Epidermal melanocyte (primary cell): Measurements from ENCODE around the gene PAX8.

Source experiments
- DNase-seq: peaks from one replicate; pipeline ENCODE4 v3.0.0; 2011; ENCODE audit warnings: low spot score; ENCODE audit not compliant: insufficient read length

Gene PAX8

DNA sequence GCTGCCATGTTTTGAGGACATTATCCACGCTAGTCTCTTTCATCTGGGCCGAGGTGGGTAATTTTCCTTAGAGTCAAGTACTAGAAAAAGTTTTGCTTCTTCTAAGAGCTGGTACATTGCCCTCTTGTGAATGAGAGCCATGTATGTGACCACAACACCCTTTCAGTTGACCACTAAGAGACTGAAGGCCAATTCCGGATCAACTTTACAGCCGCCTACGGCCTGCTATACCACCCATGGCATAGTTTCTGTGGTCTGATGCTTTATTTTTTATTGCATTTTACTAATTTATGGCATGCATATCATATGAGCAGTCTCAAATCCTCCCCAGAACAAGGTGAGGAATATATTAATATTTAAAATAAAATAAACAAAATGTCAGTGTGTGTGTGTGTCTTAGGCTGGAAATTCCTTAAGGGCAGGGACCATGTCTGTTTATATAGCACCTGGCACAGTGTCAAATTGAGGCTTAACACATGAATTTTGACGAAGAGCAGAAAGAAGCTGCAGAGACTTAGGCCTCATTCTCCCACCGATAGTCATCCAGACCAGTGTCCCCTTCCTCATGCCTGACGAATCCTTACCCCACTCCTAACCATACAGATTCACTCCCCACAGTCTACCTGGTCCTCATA, 69.6 kb downstream of the PAX8 start:
- no peak for DNase-seq

- no peak for DNase-seq
Observed at GRCh38 chr2:113208396-113208795, 70.3 kb downstream of the PAX8 start.

DNA sequence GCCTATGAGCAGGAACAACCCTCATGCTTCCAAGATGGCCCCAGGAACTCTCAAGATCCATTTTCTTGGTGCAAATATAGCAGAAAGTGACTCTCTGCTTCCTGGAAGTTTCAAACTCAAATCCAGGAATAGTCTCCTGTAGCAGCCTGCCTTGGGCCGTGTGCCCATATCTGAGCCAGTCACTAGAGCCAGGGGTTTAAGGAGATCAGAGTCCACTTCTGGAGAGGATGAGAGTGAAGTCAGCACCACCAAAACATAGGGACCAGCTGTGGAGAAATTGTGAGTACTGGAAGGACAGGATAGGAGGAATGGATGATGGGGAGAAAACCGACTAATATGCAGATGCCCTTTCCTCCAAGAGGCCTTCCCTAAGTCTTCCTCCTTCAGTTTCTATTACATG, 71.7 kb downstream of the PAX8 start:
- no peak for DNase-seq

GRCh38 chr2:113206251-113206650, 72.5 kb downstream of the PAX8 start:
- no peak for DNase-seq

DNA sequence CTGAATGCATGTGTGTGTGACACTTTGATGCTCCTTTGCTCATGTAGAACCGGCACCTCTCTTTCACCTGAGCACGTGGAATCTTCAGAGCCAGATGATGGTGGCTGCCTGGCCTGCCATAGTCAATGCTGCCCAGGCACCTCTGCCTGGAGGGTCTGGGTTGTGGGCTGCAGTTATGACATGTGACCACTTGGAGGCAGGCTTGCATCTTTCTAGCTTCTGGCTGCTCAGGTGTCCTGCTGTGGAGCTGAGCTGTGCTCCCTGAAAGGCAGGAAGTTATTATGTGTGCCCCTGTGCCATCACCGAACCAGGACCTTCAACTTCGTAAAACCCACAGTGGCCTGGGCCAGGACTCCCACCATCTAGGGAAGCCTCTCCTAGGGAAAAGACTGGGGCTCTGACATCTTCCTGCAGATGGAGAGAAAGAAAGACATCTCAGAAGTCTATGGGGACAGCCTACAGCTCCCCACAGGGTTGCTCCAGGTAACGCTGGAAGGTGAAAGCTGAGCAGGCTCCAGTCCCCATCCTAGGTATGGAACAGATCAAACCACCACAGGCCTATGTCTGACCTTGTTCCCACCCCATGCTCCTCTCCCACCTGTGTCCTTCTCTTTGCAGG, 74.7 kb downstream of the PAX8 start:
- DNase-seq: peak; percentile 63

DNA sequence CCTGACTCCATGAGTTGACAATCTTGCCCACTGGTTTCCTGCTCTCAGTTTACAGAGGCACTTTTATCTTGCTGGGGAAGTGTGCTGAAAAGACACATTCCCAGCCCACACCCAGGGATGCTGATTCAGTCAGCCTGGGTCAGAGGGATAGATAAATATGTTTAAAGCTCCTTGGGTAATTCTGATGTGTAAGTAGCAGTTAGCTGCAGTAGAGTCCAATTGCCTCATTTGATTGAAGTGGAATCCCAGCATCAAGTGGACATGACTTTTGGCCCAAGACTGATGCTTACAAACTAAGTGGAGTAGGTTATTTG, 75.5 kb downstream of the PAX8 start:
- DNase-seq: no peak

DNA sequence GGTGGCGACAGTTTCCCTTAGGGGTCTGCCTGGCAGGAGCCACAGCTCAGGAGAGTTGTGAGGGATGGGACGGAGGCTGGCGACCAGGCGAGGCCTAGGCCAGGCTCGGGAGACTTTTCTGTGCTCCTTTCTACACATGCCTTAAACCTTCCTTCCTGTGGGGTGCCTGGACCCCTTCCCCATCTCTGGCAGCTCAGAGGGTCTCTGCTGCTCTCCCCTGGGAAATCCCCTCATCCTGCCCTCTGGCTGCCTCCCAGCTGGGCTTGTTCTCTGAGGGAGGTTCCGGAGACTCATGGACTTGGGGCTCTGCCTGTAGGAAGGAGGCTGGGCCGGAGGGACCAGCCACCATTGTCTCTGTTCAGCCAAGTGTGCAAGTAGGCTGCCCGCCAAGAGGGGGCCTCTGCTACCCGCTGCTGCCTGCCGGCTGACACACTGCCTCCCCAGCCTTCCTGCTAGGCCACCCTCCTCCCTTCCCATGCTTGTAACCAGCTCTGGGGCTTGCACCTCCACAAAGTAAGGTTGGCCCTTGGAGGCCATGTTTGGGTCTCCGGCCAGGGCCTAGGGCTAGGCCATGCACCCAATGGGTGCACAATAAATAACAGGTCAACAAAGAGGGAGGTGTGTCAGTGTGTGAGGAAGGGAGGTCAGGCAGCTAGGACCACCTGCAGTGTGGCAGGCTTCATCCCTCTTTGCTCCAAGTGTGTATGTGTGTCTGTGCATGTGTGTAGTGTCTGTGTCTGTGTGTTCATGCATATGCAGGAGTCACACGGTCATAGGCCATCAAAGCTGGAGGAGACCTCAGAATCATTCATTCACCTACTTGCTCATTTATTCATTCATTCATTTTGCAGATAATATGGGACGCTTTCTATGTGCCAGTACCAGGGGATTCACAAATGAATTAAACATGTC, 76.2 kb downstream of the PAX8 start:
- DNase-seq: no peak

DNA sequence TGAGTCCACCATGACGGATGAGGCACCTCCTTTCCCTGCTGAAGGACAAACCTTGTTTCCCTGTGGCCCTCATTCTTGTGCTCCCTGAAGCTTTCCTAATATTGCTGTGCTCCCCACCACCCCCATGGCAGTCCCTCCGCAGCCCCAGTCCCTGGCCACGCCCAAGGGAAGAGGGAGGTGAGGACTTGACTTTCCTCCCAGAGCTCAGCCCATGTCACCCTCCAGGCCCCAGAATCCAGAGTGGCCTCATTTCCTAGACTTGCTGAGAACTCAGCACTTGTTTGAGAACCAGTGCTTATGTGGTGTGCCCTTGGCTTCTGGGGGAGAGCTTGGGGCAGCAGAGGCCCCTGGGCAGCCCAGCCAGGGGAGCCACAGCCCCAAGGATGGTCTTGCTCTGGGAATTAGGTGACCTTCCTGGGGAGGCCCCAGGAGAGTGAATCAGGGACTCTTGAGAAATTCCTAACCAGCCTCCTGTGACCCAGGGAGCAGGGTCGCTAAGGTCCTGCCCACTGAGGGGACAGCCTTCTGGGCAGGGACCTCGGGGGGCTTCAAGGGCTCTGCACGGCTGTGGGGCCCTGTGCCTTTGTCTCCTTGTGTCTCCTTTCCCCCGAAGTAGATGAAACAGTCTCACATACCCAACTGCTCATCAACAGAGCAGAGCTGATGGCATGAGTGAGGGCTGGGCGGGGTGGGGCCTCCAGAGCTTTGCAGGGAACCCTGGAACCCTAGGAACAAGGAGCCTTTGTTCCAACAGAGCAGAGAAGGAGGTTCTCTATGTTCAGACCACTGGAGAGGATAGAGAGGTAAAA, 77.0 kb downstream of the PAX8 start:
- DNase-seq: no peak

DNA sequence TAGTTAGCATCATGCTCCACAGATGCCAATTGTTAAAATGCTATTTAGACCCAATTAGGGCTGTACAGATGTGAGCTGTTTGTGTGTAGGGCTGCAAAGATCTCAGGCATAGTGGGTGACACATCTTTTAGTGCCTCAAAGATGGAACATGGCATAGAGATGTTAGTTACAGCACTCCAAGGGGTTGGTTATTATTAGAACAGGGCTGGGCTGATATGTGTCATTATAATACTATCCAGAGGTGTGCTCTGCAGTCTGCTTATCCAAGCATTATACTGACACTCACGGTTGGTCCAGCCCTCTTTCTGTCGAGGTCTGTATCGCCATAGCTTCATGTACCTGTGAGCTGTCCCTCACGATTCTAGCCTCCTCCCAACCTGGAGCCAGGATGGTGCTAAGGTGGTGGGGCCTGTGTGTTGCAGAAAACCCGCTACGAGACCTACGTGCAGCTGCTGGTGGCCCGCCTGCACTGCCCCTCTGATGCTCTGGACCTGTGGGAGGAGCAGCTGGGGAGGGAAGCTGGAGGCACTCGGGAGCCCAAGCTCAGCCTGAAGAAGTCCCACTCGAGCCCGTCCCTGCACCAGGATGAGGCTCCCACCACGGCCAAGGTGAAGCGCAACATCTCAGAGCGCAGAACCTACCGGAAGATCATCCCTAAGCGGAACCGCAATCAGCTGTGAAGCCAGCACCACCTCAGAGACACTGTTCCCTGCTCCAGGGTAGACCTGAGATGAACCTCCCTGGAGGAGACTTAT, 77.8 kb downstream of the PAX8 start:
- DNase-seq: no peak

GRCh38 chr2:113200236-113200635, 78.5 kb downstream of the PAX8 start:
- no peak for DNase-seq

- peak; percentile 41 for DNase-seq
Observed at GRCh38 chr2:113198790-113199612, 79.7 kb downstream of the PAX8 start.

DNA sequence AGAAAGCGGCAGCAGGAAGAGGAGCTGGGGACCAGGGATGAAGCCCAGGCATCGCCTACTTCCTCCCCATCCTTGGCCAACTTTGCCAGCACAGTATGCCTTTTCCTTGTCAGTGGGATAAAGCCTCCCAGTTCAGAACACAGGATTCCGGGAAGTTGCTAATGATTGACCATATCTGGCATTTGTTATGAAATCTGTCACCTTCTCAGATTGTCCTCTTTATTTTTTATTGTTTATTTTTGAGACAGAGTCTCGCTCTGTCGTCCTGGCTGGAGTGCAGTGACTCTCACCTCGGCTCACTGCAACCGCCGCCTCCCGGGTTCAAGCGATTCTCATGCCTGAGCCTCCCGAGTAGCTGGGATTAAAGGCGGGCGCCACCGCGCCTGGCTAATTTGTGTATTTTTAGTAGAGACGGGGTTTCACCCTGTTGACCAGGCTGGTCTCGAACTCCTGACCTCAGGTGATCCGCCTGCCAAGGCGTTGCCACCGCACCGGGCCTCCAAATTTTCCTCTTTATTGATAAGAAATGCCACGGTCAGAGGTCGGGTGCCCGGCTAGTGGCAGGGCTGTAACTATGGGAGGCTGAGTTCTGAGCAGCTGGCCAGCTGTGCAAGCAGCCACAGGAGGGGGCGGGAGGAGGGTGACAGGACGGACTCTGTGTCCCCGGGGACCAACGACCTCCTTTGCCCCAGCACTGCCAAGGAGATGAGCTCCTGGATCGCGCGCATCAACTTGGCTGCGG, 80.5 kb downstream of the PAX8 start:
- no peak for DNase-seq

DNA sequence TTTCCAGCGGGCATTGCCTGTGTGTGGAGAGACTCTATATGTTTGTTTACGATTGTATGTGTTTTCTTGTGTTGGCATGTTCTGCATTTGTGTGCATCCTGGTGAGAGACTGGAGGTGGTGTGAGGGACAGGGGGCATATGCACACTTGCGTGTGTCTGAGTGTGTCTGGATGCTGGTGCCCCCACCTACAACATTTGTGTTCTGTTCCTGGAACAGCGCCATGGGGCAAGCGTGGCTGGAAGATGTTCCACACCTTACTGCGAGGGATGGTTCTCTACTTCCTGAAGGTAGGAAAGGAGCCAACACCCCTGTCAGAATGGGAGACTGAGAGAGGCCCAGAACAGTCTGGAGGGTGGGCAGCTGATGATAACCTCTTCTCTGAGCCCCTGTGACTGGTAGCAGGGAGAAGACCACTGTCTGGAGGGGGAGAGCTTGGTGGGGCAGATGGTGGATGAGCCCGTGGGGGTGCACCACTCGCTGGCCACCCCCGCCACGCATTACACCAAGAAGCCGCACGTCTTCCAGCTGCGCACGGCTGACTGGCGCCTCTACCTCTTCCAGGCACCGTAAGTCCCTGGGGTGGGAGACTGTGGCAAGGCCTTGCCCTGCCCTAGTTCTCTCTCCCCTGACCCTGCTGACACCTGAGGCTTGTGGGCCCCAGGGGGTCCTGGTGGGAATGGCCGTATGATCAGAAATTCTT, 81.2 kb downstream of the PAX8 start:
- DNase-seq: no peak

DNA sequence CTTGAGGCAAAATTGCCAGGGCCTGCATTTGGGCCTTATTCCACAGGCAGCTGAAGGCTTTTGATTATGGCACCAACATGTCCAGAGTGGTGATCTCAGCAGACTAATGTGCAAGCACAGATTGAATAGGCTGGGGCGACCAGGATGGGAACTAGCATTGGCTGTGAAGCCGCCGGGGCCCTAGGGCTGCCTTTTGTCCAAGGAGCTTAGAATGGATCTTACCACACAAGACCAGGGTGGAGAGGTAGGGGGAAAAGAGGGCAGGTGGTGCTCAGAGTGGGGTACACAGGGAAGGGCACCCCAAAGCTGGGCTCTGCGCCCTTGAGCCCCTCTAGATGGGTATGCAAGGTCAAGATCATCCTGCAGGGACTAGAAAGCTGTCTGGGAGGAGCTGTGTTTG, 81.9 kb downstream of the PAX8 start:
- no peak for DNase-seq

- no peak for DNase-seq
Observed at GRCh38 chr2:113195923-113196501, 82.7 kb downstream of the PAX8 start.

DNA sequence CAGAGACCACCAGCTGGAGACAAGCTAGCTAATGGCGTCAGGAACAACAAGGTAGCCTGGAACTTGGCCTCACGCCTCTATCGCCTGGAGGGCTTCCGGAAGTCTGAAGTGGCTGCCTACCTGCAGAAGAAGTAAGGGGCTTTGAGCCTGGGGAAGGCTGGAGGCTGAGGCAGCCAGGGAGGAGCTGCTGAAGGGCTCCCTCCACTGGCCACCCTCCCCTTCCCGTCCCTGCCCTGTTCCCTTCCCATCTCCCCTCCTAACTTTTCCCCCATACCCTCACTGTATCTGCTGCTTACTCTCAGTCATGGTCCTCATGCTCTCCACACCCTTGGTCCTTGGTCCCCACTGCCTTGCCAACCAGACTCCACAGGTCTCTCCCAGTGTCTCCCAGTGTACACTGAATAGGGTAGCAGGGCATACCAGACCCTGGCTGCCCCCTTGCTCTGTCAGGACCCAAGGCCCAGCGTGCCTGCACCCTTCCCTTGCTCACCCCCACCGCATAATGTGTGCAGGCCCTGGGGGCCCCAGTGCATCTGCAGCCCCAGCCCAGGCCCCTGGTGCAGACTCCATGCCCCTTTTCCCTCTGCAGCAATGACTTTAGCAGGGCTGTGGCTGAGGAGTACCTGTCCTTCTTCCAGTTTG, 86.1 kb downstream of the PAX8 start:
- no peak for DNase-seq

DNA sequence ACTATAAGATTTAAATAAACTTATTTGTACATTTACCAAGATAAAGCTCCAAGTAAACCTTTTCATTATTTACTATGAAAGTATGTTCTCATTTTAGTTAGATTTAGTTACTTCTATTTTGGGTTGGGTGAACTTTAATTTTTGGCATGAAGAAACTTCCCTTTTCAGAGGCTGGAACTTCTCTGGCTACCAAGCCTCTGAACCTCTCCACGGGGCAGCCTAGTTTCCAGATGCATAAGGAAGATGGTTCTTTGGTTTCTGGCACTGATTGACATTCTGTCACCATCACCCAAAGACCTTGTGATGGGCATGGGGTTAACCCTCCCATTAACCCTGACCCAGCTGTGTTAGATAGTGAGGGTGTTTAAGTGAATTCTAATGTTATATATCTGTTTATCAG, 87.8 kb downstream of the PAX8 start:
- DNase-seq: no peak

- no peak for DNase-seq
Observed at GRCh38 chr2:113187771-113188170, 91.0 kb downstream of the PAX8 start.
